HEK293 (cell line): ENCODE results near the gene RAC3.
A peak's percentile ranks its signal among the peaks of the same experiment; 100 is the strongest.

Experiments used
- EGR2 ChIP-seq: fragments of 450-650 bp; formaldehyde crosslinking; IDR thresholded peaks from 2 replicates; pipeline ENCODE4 v1.5.1; 2016; ENCODE audit warnings: low read depth, missing biosample characterization, missing genetic modification characterization
- HOXD13 ChIP-seq: sonication (generic); formaldehyde crosslinking; IDR thresholded peaks from 2 replicates; pipeline ENCODE4 v1.8.0; 2022; ENCODE audit warnings: missing genetic modification reagents, borderline replicate concordance
- MEIS1 ChIP-seq: sonication (generic); formaldehyde crosslinking; IDR thresholded peaks from 2 replicates; pipeline ENCODE4 v1.8.1; 2022; ENCODE audit warnings: missing genetic modification reagents, mild to moderate bottlenecking, borderline replicate concordance
- REPIN1 ChIP-seq: fragments of 450-650 bp; formaldehyde crosslinking; IDR thresholded peaks from 2 replicates; pipeline ENCODE4 v1.5.1; 2017; ENCODE audit warnings: missing biosample characterization, missing genetic modification characterization, low read depth
- SCRT1 ChIP-seq: fragments of 450-650 bp; formaldehyde crosslinking; IDR thresholded peaks from 2 replicates; pipeline ENCODE4 v1.5.1; 2016; ENCODE audit warnings: missing biosample characterization, missing genetic modification characterization, borderline replicate concordance
- SP2 ChIP-seq: fragments of 450-650 bp; formaldehyde crosslinking; IDR thresholded peaks from 2 replicates; pipeline ENCODE4 v1.5.1; 2016; ENCODE audit warnings: missing biosample characterization, missing genetic modification characterization
- ZFP41 ChIP-seq: fragments of 450-650 bp; formaldehyde crosslinking; IDR thresholded peaks from 2 replicates; pipeline ENCODE4 v1.5.1; 2016; ENCODE audit warnings: missing biosample characterization, missing genetic modification characterization, borderline replicate concordance
- ZNF114 ChIP-seq: fragments of 450-650 bp; formaldehyde crosslinking; IDR thresholded peaks from 2 replicates; pipeline ENCODE4 v1.5.0; 2017; ENCODE audit warnings: missing biosample characterization, missing genetic modification characterization
- ZNF155 ChIP-seq: fragments of 450-650 bp; formaldehyde crosslinking; IDR thresholded peaks from 2 replicates; pipeline ENCODE4 v1.5.1; 2016; ENCODE audit warnings: missing biosample characterization, missing genetic modification characterization
- ZNF174 ChIP-seq: fragments of 450-650 bp; formaldehyde crosslinking; IDR thresholded peaks from 2 replicates; pipeline ENCODE4 v1.5.0; 2017; ENCODE audit warnings: missing biosample characterization, mild to moderate bottlenecking, missing genetic modification characterization
- ZNF211 ChIP-seq: fragments of 450-650 bp; formaldehyde crosslinking; IDR thresholded peaks from 2 replicates; pipeline ENCODE4 v1.5.1; 2016; ENCODE audit warnings: low read depth, missing biosample characterization, missing genetic modification characterization
- ZNF341 ChIP-seq: fragments of 450-650 bp; formaldehyde crosslinking; IDR thresholded peaks from 2 replicates; pipeline ENCODE4; 2016; ENCODE audit warnings: low read depth, missing biosample characterization, missing genetic modification characterization
- ZNF366 ChIP-seq: fragments of 450-650 bp; formaldehyde crosslinking; conservative IDR thresholded peaks from 2 replicates; pipeline ENCODE4 v1.5.1; 2016; ENCODE audit warnings: missing biosample characterization, missing genetic modification characterization
- ZNF473 ChIP-seq: fragments of 450-650 bp; formaldehyde crosslinking; IDR thresholded peaks from 2 replicates; pipeline ENCODE4 v1.5.1; 2017; ENCODE audit warnings: missing biosample characterization, missing genetic modification characterization
- ZNF585B ChIP-seq: fragments of 450-650 bp; formaldehyde crosslinking; IDR thresholded peaks from 2 replicates; pipeline ENCODE4 v1.5.1; 2016; ENCODE audit warnings: missing biosample characterization, missing genetic modification characterization
- ZNF596 ChIP-seq: fragments of 450-650 bp; IDR thresholded peaks from 2 replicates; pipeline ENCODE4 v1.5.0; 2018; ENCODE audit warnings: missing biosample characterization, mild to moderate bottlenecking, missing genetic modification characterization, moderate library complexity
- ZNF610 ChIP-seq: fragments of 450-650 bp; formaldehyde crosslinking; IDR thresholded peaks from 2 replicates; pipeline ENCODE4 v1.5.1; 2016; ENCODE audit warnings: missing biosample characterization, missing genetic modification characterization, borderline replicate concordance
- ZNF654 ChIP-seq: fragments of 450-650 bp; formaldehyde crosslinking; IDR thresholded peaks from 2 replicates; pipeline ENCODE4 v1.5.1; 2016; ENCODE audit warnings: low read depth, missing biosample characterization, missing genetic modification characterization
- ZNF658 ChIP-seq: fragments of 450-650 bp; formaldehyde crosslinking; IDR thresholded peaks from 2 replicates; pipeline ENCODE4; 2016; ENCODE audit warnings: missing biosample characterization, missing genetic modification characterization
- ZNF660 ChIP-seq: fragments of 450-650 bp; IDR thresholded peaks from 2 replicates; pipeline ENCODE4 v1.5.1; 2018; ENCODE audit warnings: missing biosample characterization, mild to moderate bottlenecking, missing genetic modification characterization
- ZNF701 ChIP-seq: fragments of 450-650 bp; formaldehyde crosslinking; IDR thresholded peaks from 2 replicates; pipeline ENCODE4 v1.5.1; 2016; ENCODE audit warnings: missing biosample characterization, missing genetic modification characterization
- ZSCAN23 ChIP-seq: fragments of 450-650 bp; formaldehyde crosslinking; IDR thresholded peaks from 2 replicates; pipeline ENCODE4 v1.5.1; 2016; ENCODE audit warnings: missing biosample characterization, missing genetic modification characterization
- TF ChIP-seq, protein P1 (sequence below): fragments of 450-650 bp; formaldehyde crosslinking; IDR thresholded peaks from 2 replicates; pipeline ENCODE4 v1.5.1; 2017; ENCODE audit warnings: missing biosample characterization, missing genetic modification characterization
- TF ChIP-seq, protein P2 (sequence below): fragments of 450-650 bp; formaldehyde crosslinking; IDR thresholded peaks from 2 replicates; pipeline ENCODE4 v1.5.1; 2016; ENCODE audit warnings: missing biosample characterization, missing genetic modification characterization, low read depth
- TF ChIP-seq, protein P3 (sequence below): fragments of 450-650 bp; formaldehyde crosslinking; IDR thresholded peaks from 2 replicates; pipeline ENCODE4 v1.5.1; 2016; ENCODE audit warnings: missing biosample characterization, missing genetic modification characterization
- TF ChIP-seq, protein P4 (sequence below): fragments of 450-650 bp; formaldehyde crosslinking; conservative IDR thresholded peaks from 2 replicates; pipeline ENCODE4 v1.5.1; 2016; ENCODE audit warnings: low read depth, missing biosample characterization, missing genetic modification characterization

The RAC3 gene

DNA sequence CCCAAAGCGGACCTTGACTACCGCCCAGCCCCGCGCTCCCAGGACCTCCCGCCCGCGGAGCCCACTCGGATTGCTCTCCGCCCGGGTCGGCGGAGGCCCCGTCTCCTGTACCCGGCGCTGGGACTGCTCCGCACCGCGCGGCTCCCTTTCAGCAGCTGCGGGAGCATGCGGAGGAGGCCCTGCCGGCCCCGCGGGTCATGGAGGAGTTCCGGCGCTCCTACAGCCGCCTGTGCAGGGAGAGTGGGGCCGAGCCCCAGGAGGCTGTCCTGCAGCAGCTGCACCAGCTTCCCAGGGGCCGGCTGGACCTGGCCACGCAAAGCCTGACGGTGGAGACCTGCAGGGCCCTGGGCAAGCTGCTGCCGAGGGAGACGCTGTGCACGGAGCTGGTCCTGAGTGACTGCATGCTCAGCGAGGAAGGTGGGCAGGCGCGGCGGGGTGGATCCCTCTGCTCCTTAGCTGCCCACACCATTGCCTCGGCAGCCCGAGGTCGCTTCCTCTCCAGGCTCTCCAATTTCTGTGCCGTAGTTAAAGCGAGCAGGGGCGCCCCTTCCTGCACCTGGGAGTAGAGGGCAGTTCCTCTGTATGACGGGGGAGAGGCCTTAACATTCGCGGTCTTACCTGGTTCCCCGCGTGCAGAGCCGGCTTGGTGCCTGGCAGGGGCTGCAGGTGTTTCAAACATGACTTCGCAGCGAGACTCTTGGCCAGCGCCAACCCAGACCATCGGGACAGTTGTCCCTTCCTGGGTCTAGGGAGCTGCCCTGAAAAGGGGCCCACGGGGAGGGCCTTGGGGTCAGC lies 7.8 kb upstream of the RAC3 start (continued):
- TF ChIP-seq ZNF658 (tag by site-specific recombination) = no peak
- TF ChIP-seq, protein P1, sequence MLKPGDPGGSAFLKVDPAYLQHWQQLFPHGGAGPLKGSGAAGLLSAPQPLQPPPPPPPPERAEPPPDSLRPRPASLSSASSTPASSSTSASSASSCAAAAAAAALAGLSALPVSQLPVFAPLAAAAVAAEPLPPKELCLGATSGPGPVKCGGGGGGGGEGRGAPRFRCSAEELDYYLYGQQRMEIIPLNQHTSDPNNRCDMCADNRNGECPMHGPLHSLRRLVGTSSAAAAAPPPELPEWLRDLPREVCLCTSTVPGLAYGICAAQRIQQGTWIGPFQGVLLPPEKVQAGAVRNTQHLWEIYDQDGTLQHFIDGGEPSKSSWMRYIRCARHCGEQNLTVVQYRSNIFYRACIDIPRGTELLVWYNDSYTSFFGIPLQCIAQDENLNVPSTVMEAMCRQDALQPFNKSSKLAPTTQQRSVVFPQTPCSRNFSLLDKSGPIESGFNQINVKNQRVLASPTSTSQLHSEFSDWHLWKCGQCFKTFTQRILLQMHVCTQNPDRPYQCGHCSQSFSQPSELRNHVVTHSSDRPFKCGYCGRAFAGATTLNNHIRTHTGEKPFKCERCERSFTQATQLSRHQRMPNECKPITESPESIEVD (tag by site-specific recombination) = no peak
- TF ChIP-seq ZNF701 (tag by site-specific recombination) = no peak
- TF ChIP-seq, protein P2, sequence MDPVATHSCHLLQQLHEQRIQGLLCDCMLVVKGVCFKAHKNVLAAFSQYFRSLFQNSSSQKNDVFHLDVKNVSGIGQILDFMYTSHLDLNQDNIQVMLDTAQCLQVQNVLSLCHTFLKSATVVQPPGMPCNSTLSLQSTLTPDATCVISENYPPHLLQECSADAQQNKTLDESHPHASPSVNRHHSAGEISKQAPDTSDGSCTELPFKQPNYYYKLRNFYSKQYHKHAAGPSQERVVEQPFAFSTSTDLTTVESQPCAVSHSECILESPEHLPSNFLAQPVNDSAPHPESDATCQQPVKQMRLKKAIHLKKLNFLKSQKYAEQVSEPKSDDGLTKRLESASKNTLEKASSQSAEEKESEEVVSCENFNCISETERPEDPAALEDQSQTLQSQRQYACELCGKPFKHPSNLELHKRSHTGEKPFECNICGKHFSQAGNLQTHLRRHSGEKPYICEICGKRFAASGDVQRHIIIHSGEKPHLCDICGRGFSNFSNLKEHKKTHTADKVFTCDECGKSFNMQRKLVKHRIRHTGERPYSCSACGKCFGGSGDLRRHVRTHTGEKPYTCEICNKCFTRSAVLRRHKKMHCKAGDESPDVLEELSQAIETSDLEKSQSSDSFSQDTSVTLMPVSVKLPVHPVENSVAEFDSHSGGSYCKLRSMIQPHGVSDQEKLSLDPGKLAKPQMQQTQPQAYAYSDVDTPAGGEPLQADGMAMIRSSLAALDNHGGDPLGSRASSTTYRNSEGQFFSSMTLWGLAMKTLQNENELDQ = no peak
- TF ChIP-seq ZNF610 = no peak
- TF ChIP-seq HOXD13 (CRISPR knock-in tag) = no peak
- no peak for TF ChIP-seq ZNF114
- TF ChIP-seq ZNF341 (tag by site-specific recombination) = no peak
- TF ChIP-seq REPIN1 (tag by site-specific recombination) = no peak; the same call in 1 of the 2 replicates
- TF ChIP-seq ZNF585B (tag by site-specific recombination) = 0 out of 2 replicates have a peak, but pooled peaks have one; percentile 11
- TF ChIP-seq ZSCAN23 = no peak
- TF ChIP-seq ZNF654 (tag by site-specific recombination) = no peak
- no peak for TF ChIP-seq SCRT1 (tag by site-specific recombination)
- no peak for TF ChIP-seq ZNF155 (tag by site-specific recombination)
- TF ChIP-seq ZNF596 = no peak
- no peak for TF ChIP-seq ZNF174 (tag by site-specific recombination)
- TF ChIP-seq, protein P3, sequence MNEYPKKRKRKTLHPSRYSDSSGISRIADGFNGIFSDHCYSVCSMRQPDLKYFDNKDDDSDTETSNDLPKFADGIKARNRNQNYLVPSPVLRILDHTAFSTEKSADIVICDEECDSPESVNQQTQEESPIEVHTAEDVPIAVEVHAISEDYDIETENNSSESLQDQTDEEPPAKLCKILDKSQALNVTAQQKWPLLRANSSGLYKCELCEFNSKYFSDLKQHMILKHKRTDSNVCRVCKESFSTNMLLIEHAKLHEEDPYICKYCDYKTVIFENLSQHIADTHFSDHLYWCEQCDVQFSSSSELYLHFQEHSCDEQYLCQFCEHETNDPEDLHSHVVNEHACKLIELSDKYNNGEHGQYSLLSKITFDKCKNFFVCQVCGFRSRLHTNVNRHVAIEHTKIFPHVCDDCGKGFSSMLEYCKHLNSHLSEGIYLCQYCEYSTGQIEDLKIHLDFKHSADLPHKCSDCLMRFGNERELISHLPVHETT (tag by site-specific recombination) = no peak
- no peak for TF ChIP-seq ZNF473 (tag by site-specific recombination)
- no peak for TF ChIP-seq MEIS1 (CRISPR knock-in tag)
- no peak for TF ChIP-seq ZNF366 (tag by site-specific recombination)
- peak; percentile 60 for TF ChIP-seq EGR2 (tag by site-specific recombination)
- TF ChIP-seq, protein P4, sequence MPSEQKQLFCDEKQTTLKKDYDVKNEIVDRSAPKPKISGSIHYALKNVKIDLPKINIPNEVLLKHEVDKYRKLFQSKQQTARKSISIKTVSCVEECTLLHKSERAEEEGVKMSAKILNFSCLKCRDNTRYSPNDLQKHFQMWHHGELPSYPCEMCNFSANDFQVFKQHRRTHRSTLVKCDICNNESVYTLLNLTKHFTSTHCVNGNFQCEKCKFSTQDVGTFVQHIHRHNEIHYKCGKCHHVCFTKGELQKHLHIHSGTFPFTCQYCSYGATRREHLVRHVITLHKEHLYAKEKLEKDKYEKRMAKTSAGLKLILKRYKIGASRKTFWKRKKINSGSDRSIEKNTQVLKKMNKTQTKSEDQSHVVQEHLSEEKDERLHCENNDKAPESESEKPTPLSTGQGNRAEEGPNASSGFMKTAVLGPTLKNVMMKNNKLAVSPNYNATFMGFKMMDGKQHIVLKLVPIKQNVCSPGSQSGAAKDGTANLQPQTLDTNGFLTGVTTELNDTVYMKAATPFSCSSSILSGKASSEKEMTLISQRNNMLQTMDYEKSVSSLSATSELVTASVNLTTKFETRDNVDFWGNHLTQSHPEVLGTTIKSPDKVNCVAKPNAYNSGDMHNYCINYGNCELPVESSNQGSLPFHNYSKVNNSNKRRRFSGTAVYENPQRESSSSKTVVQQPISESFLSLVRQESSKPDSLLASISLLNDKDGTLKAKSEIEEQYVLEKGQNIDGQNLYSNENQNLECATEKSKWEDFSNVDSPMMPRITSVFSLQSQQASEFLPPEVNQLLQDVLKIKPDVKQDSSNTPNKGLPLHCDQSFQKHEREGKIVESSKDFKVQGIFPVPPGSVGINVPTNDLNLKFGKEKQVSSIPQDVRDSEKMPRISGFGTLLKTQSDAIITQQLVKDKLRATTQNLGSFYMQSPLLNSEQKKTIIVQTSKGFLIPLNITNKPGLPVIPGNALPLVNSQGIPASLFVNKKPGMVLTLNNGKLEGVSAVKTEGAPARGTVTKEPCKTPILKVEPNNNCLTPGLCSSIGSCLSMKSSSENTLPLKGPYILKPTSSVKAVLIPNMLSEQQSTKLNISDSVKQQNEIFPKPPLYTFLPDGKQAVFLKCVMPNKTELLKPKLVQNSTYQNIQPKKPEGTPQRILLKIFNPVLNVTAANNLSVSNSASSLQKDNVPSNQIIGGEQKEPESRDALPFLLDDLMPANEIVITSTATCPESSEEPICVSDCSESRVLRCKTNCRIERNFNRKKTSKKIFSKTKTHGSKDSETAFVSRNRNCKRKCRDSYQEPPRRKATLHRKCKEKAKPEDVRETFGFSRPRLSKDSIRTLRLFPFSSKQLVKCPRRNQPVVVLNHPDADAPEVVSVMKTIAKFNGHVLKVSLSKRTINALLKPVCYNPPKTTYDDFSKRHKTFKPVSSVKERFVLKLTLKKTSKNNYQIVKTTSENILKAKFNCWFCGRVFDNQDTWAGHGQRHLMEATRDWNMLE (tag by site-specific recombination) = no peak
- TF ChIP-seq ZNF660 (tag by site-specific recombination) = no peak
- TF ChIP-seq ZFP41 = no peak
- TF ChIP-seq SP2 (tag by site-specific recombination) = no peak
- TF ChIP-seq ZNF211 = no peak
